Keratinocyte (primary cell): Measurements from ENCODE around the gene DMD. TPM values are rescaled to one million over a fixed set of nuclear protein-coding genes. Genes with fewer than 3 reads are reported as not detected.

Experiments used
- DNase-seq: peaks from one replicate; pipeline ENCODE4 v3.0.0-alpha.2; 2011; ENCODE audit warnings: low read depth, missing footprints, low spot score
- FAIRE-seq: peaks from 2 replicates; lab custom pipeline; 2011; peaks lifted over from hg19 to GRCh38; lab: Jason Lieb, UNC
- H2AFZ ChIP-seq: 2 replicates; pipeline ENCODE4 v1.6.0; 2012; ENCODE audit warnings: low read length, control low read depth, inconsistent platforms; ENCODE audit not compliant: control insufficient read depth
- H3K27ac ChIP-seq: 2 replicates; pipeline ENCODE4 v1.5.1; 2011; ENCODE audit warnings: low read length; ENCODE audit not compliant: control insufficient read depth, insufficient read depth
- H3K27me3 ChIP-seq: 3 replicates; pipeline ENCODE4 v1.6.0; 2011; ENCODE audit warnings: low read length; ENCODE audit not compliant: control insufficient read depth, insufficient read depth; ENCODE audit errors: extremely low read depth
- H3K36me3 ChIP-seq, 2 experiments: 2 replicates in 1 of 2; 3 replicates in 1 of 2; pipeline ENCODE4 v1.5.1; 2011; ENCODE audit warnings: low read length in 2 of 2, mild to moderate bottlenecking in 1 of 2; ENCODE audit not compliant: control insufficient read depth in 2 of 2, insufficient read depth in 2 of 2; ENCODE audit errors: extremely low read depth in 1 of 2
- H3K4me1 ChIP-seq: 3 replicates; pipeline ENCODE4 v1.5.1; 2011; ENCODE audit warnings: low read length; ENCODE audit not compliant: control insufficient read depth, insufficient read depth; ENCODE audit errors: extremely low read depth
- H3K4me2 ChIP-seq: 3 replicates; pipeline ENCODE4 v1.6.0; 2011; ENCODE audit warnings: low read depth, low read length; ENCODE audit not compliant: control insufficient read depth, insufficient read depth; ENCODE audit errors: extremely low read depth
- H3K4me3 ChIP-seq, 3 experiments: fragments of 200-600 bp in 1 of 3; sonication (generic) in 1 of 3; 2 replicates in 2 of 3; 3 replicates in 1 of 3; pipeline ENCODE4 v1.5.1; 2011 to 2016; ENCODE audit warnings: low read length in 3 of 3, mild to moderate bottlenecking in 3 of 3, control low read depth in 2 of 3, inconsistent platforms in 1 of 3, low read depth in 1 of 3, mixed read lengths in 1 of 3, mixed run types in 1 of 3, moderate library complexity in 1 of 3; ENCODE audit not compliant: control insufficient read depth in 2 of 3, insufficient read depth in 2 of 3; ENCODE audit errors: extremely low read depth in 1 of 3
- H3K79me2 ChIP-seq: 2 replicates; pipeline ENCODE4 v1.6.0; 2012; ENCODE audit warnings: low read length; ENCODE audit not compliant: control insufficient read depth, insufficient read depth
- H3K9ac ChIP-seq: 3 replicates; pipeline ENCODE4 v1.6.0; 2011; ENCODE audit warnings: low read length; ENCODE audit not compliant: control insufficient read depth, insufficient read depth; ENCODE audit errors: extremely low read depth
- H3K9me1 ChIP-seq: 3 replicates; pipeline ENCODE4 v1.6.0; 2011; ENCODE audit warnings: low read length; ENCODE audit not compliant: control insufficient read depth, insufficient read depth; ENCODE audit errors: extremely low read depth
- H3K9me3 ChIP-seq: 2 replicates; pipeline ENCODE4 v1.5.1; 2012; ENCODE audit warnings: low read depth, low read length; ENCODE audit not compliant: control insufficient read depth
- H4K20me1 ChIP-seq: 3 replicates; pipeline ENCODE4 v1.6.0; 2011; ENCODE audit warnings: low read length; ENCODE audit not compliant: control insufficient read depth, insufficient read depth; ENCODE audit errors: extremely low read depth
- CTCF ChIP-seq, 3 experiments: IDR thresholded peaks in 1 of 3; conservative IDR thresholded peaks in 1 of 3; optimal IDR thresholded peaks in 1 of 3; 2 replicates in 2 of 3; 3 replicates in 1 of 3; pipeline versions ENCODE3 to v1.5.1; 2011; ENCODE audit warnings: low read length in 3 of 3, mild to moderate bottlenecking in 3 of 3, moderate library complexity in 2 of 3, control low read depth in 1 of 3, inconsistent platforms in 1 of 3; ENCODE audit not compliant: insufficient read depth in 2 of 3; ENCODE audit errors: extremely low read depth in 1 of 3
- EZH2 ChIP-seq: IDR thresholded peaks from one replicate; pipeline ENCODE4 v1.6.1; 2012; ENCODE audit warnings: inconsistent platforms, mild to moderate bottlenecking, low read length, moderate library complexity
- dilution Hi-C: fragments of 300-500 bp; cut with MboI; formaldehyde crosslinking; loops from one replicate; pipeline ENCODE4 v1.7.0; 2020; ENCODE audit warnings: low sequenced_read_pairs; ENCODE audit not compliant: extremely low pct_ligation_motif_present
- polyA plus RNA-seq, 5 experiments: library from polyadenylated mRNA; depleted of rRNA in 3 of 5; stranded (reverse) in 3 of 5; stranded (forward) in 1 of 5; unstranded in 1 of 5; fragments of >200 nt; gene quantifications; 1 replicate in 1 of 5; 2 replicates in 3 of 5; 3 replicates in 1 of 5; pipeline versions ENCODE4 v1.2.1 to v1.2.3, GENCODE V29; 2011 to 2012; ENCODE audit warnings: missing spikeins in 2 of 5, low read depth in 1 of 5, low replicate concordance in 1 of 5

The DMD gene
- polyA plus RNA-seq, 1 donor (not counting 4 experiments of a cell fraction or from before 2014, with no cell fraction given), result 8.9 TPM

- H2AFZ ChIP-seq, result no peak overlapping the region
- no peaks in the 10 kb centered on the region for H3K36me3 ChIP-seq
- no peaks in the 10 kb centered on the region for H3K9me3 ChIP-seq
- no peak for TF ChIP-seq EZH2
- TF ChIP-seq CTCF (optimal IDR thresholded peaks at IDR 0.05 in 1 of 3, IDR thresholded peaks at IDR 0.05 in 1 of 3, conservative IDR thresholded peaks at IDR 0.05 in 1 of 3; ENCODE audit: extremely low read depth in 1 of 3, insufficient read depth in 2 of 3, low read length in 3 of 3), result no peak
- DNase-seq (no peak), FAIRE-seq (no peak)
- H4K20me1 ChIP-seq, result no peaks in the 10 kb centered on the region
- H3K4me3 ChIP-seq, result no peak overlapping the region
- dilution Hi-C loops, result no loop called here
- no peak overlapping the region for H3K4me2 ChIP-seq
- H3K9ac ChIP-seq, result no peak overlapping the region
- no peak overlapping the region for H3K27ac ChIP-seq
- no peaks in the 10 kb centered on the region for H3K27me3 ChIP-seq
- H3K79me2 ChIP-seq, result no peaks in the 10 kb centered on the region
- H3K4me1 ChIP-seq, result no peaks in the 10 kb centered on the region
- no peaks in the 10 kb centered on the region for H3K9me1 ChIP-seq
Observed at GRCh38 chrX:32839781-32840180, 371.6 kb downstream of the DMD start.

GRCh38 chrX:32825009-32825408 lies 386.3 kb downstream of the DMD start:
- no peaks in the 10 kb centered on the region for H4K20me1 ChIP-seq
- no peaks in the 10 kb centered on the region for H3K9me3 ChIP-seq
- no peak overlapping the region for H3K4me3 ChIP-seq
- no peak overlapping the region for H3K4me2 ChIP-seq
- H3K27me3 ChIP-seq, result no peaks in the 10 kb centered on the region
- no peak overlapping the region for H3K9ac ChIP-seq
- H3K79me2 ChIP-seq, result no peaks in the 10 kb centered on the region
- H3K36me3 ChIP-seq, result no peaks in the 10 kb centered on the region
- no peak overlapping the region for H3K27ac ChIP-seq
- FAIRE-seq (no peak), DNase-seq (no peak)
- TF ChIP-seq CTCF (optimal IDR thresholded peaks at IDR 0.05 in 1 of 3, IDR thresholded peaks at IDR 0.05 in 1 of 3, conservative IDR thresholded peaks at IDR 0.05 in 1 of 3; ENCODE audit: extremely low read depth in 1 of 3, insufficient read depth in 2 of 3, low read length in 3 of 3), result no peak
- TF ChIP-seq EZH2, result no peak
- no peaks in the 10 kb centered on the region for H3K9me1 ChIP-seq
- H3K4me1 ChIP-seq, result no peaks in the 10 kb centered on the region
- H2AFZ ChIP-seq, result no peak overlapping the region
- dilution Hi-C loops, result no loop called here
